HG03460 (cell line): ENCODE data around the gene CALN1.
"Not testable (repeated sequence)": the region's sequence is repeated elsewhere in the genome, so short reads cannot be mapped to it uniquely, and the experiment has no call there.

Source experiments
- ATAC-seq: cut with Tn5 transposase; IDR thresholded peaks from one replicate; pipeline ENCODE4 v1.9.1; 2021; ENCODE audit not compliant: unreplicated experiment

The CALN1 gene

GRCh38 chr7:71826141-71826540 is 586.0 kb downstream of the CALN1 start:
- no peak for ATAC-seq

GRCh38 chr7:71824006-71824760 is 588.0 kb downstream of the CALN1 start:
- ATAC-seq = no peak

DNA sequence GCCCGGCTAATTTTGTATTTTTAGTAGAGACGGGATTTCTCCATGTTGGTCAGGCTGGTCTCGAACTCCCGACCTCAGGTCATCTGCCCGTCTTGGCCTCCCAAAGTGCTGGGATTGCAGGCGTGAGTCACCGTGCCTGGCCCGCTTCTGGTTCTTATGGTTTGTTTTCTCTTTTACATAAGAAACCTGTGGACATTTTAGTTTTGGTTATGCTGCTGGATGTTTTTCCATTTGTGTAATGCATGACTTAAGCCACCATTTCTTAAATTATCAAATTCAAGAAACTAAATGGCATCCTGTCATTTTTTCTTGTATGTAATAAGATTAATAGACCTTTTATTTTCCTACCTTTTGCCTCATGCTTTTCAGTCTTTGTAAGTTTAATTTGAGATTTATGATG is 589.7 kb downstream of the CALN1 start:
- ATAC-seq = not testable (repeated sequence)

DNA sequence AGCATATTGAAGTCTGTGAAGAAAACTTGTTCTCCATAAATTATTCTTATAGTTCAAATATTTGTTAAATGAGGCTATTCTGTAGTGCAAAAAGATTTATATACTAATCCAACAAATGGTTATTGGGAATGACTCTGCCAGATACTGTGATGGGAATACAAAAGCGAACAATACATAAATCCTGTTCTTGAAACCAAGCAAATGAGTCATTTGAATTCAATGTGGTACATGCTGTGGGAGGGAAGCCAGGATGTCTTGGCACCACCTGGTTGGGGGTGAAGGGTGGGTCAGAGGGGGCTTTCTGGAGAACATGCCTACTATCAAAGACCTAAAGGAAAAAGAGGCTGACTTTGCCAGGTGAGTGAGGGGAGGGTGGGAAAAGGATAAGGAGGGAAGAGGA is 594.2 kb downstream of the CALN1 start:
- no peak for ATAC-seq

GRCh38 chr7:71808115-71808514 is 604.0 kb downstream of the CALN1 start:
- ATAC-seq = no peak

- ATAC-seq = no peak
Observed at GRCh38 chr7:71804256-71804655, 607.9 kb downstream of the CALN1 start.

DNA sequence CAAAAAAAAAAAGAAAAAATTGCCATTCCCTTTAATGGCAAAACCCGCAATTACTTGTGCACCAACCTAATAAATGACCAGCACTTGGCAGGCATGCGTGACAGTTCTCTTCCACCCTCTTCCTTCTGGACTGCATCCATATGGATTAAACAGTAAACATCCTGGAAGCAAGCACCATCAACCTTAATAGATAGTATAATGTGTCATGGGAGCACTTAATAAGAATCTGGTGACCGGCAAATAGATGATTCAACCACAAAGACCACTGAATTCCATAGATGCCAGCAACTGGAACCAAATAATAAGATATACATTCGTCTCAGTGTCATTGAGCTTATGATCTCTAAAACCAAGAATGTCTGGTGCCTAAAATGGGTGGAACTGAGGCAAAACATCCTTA is 610.2 kb downstream of the CALN1 start:
- no peak for ATAC-seq

- no peak for ATAC-seq
Observed at GRCh38 chr7:71800321-71800720, 611.8 kb downstream of the CALN1 start.

DNA sequence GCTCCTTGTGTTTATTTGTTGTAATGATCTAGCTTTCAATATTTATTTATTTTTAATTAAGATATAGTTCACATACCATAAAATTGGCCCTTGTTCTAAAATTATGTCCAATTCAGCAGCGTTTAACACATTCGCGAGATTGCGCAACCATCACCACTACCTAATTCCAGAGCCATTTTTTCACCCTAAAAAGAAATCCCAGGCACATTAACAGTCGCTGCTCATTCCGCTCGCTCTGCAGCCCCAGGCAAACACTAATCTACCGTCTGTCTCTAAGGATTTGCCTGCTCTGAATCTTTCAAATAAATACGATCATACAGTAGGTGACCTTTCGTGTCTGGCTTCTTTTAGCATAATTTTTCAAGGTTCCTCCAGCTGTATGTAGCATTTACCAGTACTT is 616.7 kb downstream of the CALN1 start:
- ATAC-seq = no peak

DNA sequence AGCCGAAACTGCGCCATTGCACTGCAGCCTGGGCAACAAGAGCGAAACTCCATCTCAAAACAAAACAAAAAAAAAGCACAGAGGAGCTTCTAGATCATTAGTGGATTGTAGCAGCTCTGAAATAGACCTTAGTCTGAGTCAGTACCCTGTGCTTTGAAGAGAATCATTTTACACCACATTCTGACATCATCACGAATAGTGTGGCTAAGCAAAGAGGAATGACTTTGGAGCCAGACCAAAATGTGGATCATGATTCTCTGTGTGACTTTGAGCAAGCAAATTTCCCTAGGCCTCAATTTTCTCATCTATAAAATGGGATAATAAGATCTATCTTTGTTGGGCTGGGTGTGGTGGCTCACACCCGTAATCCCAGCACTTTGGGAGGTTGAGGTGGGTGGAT is 618.9 kb downstream of the CALN1 start:
- no peak for ATAC-seq

DNA sequence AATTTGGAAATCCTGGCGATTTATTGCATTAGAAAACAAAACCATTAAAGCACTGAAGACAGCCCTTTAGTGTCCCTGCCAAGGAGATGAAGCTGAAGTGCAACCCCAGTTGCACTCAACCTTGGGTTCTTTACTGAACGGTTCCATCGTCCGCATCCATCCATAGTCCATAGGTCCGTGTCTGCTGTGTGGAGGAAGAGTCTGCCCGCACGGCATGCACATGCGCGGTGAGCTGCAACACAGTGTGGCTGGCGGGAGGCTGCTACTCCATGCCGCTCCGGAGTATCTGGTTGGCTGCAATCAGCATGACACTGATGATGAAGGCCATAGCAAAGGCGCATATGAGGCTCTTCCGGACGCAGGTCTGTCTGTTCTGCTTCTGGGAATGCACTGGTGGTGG is 624.6 kb downstream of the CALN1 start:
- no peak for ATAC-seq

DNA sequence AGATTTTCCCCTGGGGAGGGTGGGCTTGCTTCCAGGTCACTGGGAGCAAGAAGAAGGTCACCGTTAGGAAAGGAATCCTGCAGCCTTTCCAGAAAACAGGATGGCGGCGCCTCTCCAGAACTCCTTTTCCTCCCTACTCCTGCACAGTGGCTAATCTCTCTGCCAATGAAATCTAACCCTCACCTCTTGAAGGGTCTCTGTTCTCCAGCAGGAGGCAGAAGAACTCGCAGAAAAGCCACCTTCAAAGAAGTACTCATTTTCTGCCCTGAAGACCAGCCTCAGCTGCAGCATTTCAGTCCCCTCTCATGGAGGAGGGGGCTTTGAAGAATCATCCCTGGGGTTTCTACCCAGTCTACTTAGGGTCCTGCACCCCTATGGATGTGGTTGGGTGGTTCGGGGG is 626.9 kb downstream of the CALN1 start:
- no peak for ATAC-seq

GRCh38 chr7:71784781-71785180 is 627.4 kb downstream of the CALN1 start:
- no peak for ATAC-seq

GRCh38 chr7:71784180-71784579 is 628.0 kb downstream of the CALN1 start:
- ATAC-seq = no peak

DNA sequence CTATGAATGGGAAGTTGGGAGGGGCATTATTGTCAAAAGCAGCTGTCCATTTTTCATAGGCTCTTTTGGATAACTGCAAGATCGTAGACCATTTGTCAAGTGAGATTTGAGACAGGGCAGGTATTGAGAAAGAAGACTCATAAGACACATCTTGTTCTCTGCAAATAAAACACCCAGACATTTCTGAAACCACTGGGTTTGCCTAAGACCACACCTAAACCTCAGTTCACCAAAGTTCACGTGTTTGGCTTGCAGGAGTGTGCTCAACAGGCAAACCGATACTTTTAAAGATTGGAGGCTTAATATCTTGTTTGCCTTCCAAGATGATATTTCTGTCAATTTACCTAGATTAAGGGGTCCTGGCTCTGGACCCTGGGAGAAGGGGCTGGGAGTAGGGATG is 628.4 kb downstream of the CALN1 start:
- ATAC-seq = no peak

DNA sequence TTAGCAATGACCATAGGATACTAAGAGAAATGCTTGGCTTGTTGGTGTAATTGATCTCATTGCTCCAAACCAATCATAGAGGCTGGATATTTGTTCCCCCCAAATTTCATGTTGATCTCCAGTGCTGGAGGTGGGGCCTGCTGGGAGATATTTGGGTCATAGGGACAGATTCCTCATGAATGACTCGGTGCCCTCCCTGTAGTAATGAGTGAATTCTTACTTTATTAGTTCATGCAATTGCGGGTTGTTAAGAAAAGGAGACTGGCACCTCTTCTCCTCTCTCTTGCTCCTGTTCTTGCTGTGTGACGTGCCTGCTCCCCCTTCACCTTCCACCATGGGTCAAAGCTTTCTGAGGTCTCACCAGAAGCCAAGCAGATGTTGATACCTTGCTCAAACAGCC is 630.1 kb downstream of the CALN1 start:
- no peak for ATAC-seq

- ATAC-seq = no peak
Observed at GRCh38 chr7:71780282-71780681, 631.9 kb downstream of the CALN1 start.

GRCh38 chr7:71777278-71777677 is 634.9 kb downstream of the CALN1 start:
- ATAC-seq = no peak

- ATAC-seq = no peak
Observed at GRCh38 chr7:71776726-71777125, 635.4 kb downstream of the CALN1 start.

GRCh38 chr7:71775648-71776047 is 636.5 kb downstream of the CALN1 start:
- no peak for ATAC-seq

DNA sequence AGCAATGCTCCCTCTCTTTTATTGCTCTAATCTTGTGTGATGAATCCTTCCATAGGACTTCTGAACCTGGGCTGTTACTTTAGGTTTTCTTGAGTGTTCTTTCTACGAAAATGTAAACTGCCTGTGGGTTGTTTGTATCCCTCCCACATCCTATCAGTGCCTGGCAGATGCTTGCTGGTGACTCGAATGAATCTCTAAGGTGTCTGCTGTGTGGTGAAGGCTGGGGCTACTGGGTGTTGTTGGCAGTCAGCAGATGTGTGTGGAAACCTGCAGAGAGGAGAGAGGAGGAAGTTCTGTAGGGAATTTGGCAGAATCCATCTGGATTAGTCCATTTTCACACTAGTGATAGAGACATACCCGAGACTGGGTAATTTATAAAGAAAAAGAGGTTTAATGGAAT is 639.4 kb downstream of the CALN1 start:
- ATAC-seq = no peak

GRCh38 chr7:71770269-71770907 is 641.8 kb downstream of the CALN1 start:
- ATAC-seq = no peak

DNA sequence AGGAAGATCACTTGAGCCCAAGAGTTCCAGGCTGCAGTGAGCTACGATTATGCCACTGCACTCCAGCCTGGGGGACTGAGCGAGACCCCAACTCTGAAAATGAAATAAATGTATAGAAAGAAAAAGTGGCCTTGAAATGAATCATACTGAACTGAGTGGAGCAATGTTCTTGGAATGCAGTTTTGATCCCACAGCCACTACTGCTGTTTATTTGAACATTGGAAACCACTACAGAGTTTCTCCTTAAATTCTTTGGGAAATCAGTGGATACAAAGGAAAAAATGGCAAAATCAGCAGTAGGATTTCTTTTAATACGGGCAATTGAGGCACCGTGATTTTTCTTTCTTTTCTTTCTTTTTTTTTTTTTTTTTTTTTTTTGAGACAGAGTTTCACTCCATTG is 642.8 kb downstream of the CALN1 start:
- no peak for ATAC-seq
